HL-60 (cell line): ENCODE measurements around the gene ME2.

Source experiments
- CTCF ChIP-seq: IDR thresholded peaks from one replicate; pipeline ENCODE4 v1.5.1; 2011; ENCODE audit warnings: low read length, control low read depth, inconsistent platforms; ENCODE audit not compliant: insufficient read depth
- GABPA ChIP-seq: IDR thresholded peaks from 2 replicates; pipeline ENCODE4 v1.6.1; 2012; ENCODE audit warnings: low read depth
- POLR2AphosphoS5 ChIP-seq: IDR thresholded peaks from 2 replicates; pipeline ENCODE4 v1.6.1; 2012; ENCODE audit warnings: low read depth
- REST ChIP-seq: IDR thresholded peaks from 2 replicates; pipeline ENCODE4 v1.6.1; 2012; ENCODE audit warnings: low read depth; ENCODE audit not compliant: insufficient replicate concordance

GRCh38 chr18:50937183-50937582, 58.3 kb downstream of the ME2 start:
- TF ChIP-seq POLR2AphosphoS5 (no peak), CTCF (no peak), GABPA (no peak), REST (no peak)
